ENCODE data around the gene TEX44. TPM values are rescaled to one million over a fixed set of nuclear protein-coding genes. Genes with fewer than 3 reads are reported as not detected.

Gene TEX44
- total and polyA plus RNA-seq, 2 of the 13 experiments (the other 11 are each of a cell fraction or from before 2014, with no cell fraction given), result not detected

Other genes with a start within 250 kb of the TEX44 start
- 0.24 TPM in 1 of 2 replicates, not detected in the other for gene B3GNT7, start 197.2 kb upstream of the TEX44 start, total RNA-seq (2016; rRNA removed; fragmentation: Illumina TruSeq; extraction: Trizol)
- gene B3GNT7, start 197.2 kb upstream of the TEX44 start, polyA plus RNA-seq (2011; rRNA removed), result 0.04 and 0.12 TPM in 2 replicates
- 779 and 1,144 TPM in 2 replicates for gene NCL, start 128.4 kb upstream of the TEX44 start, total RNA-seq (2016; rRNA removed; fragmentation: Illumina TruSeq; extraction: Trizol)
- gene NCL, start 128.4 kb upstream of the TEX44 start, polyA plus RNA-seq (2011; rRNA removed), result 91.5 and 105 TPM in 2 replicates
- gene NMUR1, start 62.4 kb upstream of the TEX44 start, total RNA-seq (2016; rRNA removed; fragmentation: Illumina TruSeq; extraction: Trizol), result not detected in 2 replicates
- not detected in 2 replicates for gene NMUR1, start 62.4 kb upstream of the TEX44 start, polyA plus RNA-seq (2011; rRNA removed)
- 1,086 and 1,212 TPM in 2 replicates for gene PTMA, start 115.7 kb downstream of the TEX44 start, total RNA-seq (2016; rRNA removed; fragmentation: Illumina TruSeq; extraction: Trizol)
- gene PTMA, start 115.7 kb downstream of the TEX44 start, polyA plus RNA-seq (2011; rRNA removed), result 174 and 190 TPM in 2 replicates
- gene PDE6D, start 188.4 kb downstream of the TEX44 start, total RNA-seq (2016; rRNA removed; fragmentation: Illumina TruSeq; extraction: Trizol), result 14.1 and 22.6 TPM in 2 replicates
- gene PDE6D, start 188.4 kb downstream of the TEX44 start, polyA plus RNA-seq (2011; rRNA removed), result 20.5 and 23.2 TPM in 2 replicates
- 29.6 and 30.6 TPM in 2 replicates for gene COPS7B, start 193.6 kb downstream of the TEX44 start, total RNA-seq (2016; rRNA removed; fragmentation: Illumina TruSeq; extraction: Trizol)
- 62.0 and 62.7 TPM in 2 replicates for gene COPS7B, start 193.6 kb downstream of the TEX44 start, polyA plus RNA-seq (2011; rRNA removed)